ENCODE data around the gene STX16.

GRCh38 chr20:58701431-58702160 lies 50.5 kb downstream of the STX16 start:
- TF ChIP-seq POLR2AphosphoS5 (IDR thresholded peaks at IDR 0.05) (no peak), POLR2A (IDR thresholded peaks at IDR 0.05) (no peak)

All from gastroesophageal sphincter (tissue), 2 donors.